GM21423 (cell line): Measurements from ENCODE around the gene ZNF660.
"Not testable (repeated sequence)": the region's sequence is repeated elsewhere in the genome, so short reads cannot be mapped to it uniquely, and the experiment has no call there.

Experiments
- ATAC-seq: cut with Tn5 transposase; IDR thresholded peaks from one replicate; pipeline ENCODE4 v1.9.1; 2021; ENCODE audit warnings: mild to moderate bottlenecking, moderate library complexity; ENCODE audit not compliant: unreplicated experiment

ZNF660 gene

GRCh38 chr3:44584646-44585501 is at the start of gene ZNF660:
ZNF660 (plus strand) TSS chr3:44584964; CDS start chr3:44594194, 9,230 bp downstream.
- ATAC-seq = peak; percentile 91

- ATAC-seq = no peak
These were observed 49.4 kb upstream of the ZNF660 start for GRCh38 chr3:44535364-44535763.

- not testable (repeated sequence) for ATAC-seq
These were observed 40.0 kb upstream of the ZNF660 start for GRCh38 chr3:44544811-44545210.

GRCh38 chr3:44554626-44555592 is 29.9 kb upstream of the ZNF660 start, which contains the start of gene ZKSCAN7:
ZKSCAN7 (plus strand) TSS chr3:44555193; CDS start chr3:44557048, 1,855 bp downstream.
- ATAC-seq = peak; percentile 75

GRCh38 chr3:44555723-44556122 is 29.0 kb upstream of the ZNF660 start:
- ATAC-seq = no peak

- ATAC-seq = no peak
These were observed 27.7 kb upstream of the ZNF660 start for GRCh38 chr3:44557074-44557473.

- ATAC-seq = no peak
These were observed 23.7 kb upstream of the ZNF660 start for GRCh38 chr3:44561076-44561475.

- no peak for ATAC-seq
These were observed 22.6 kb upstream of the ZNF660 start for GRCh38 chr3:44562147-44562546.

GRCh38 chr3:44568561-44568960 is 16.2 kb upstream of the ZNF660 start:
- no peak for ATAC-seq

GRCh38 chr3:44571024-44571423 is 13.7 kb upstream of the ZNF660 start:
- ATAC-seq = no peak

- no peak for ATAC-seq
These were observed 8.2 kb upstream of the ZNF660 start for GRCh38 chr3:44576613-44577012.

- not testable (repeated sequence) for ATAC-seq
These were observed 7.3 kb upstream of the ZNF660 start for GRCh38 chr3:44577354-44577952.

- ATAC-seq = not testable (repeated sequence)
These were observed 6.4 kb upstream of the ZNF660 start for GRCh38 chr3:44578316-44578715.

- ATAC-seq = not testable (repeated sequence)
These were observed 5.7 kb upstream of the ZNF660 start for GRCh38 chr3:44578924-44579515.

GRCh38 chr3:44579749-44580148 is 5.0 kb upstream of the ZNF660 start:
- not testable (repeated sequence) for ATAC-seq

GRCh38 chr3:44580971-44581370 is 3.8 kb upstream of the ZNF660 start:
- ATAC-seq = not testable (repeated sequence)

GRCh38 chr3:44596621-44597020 is 11.9 kb downstream of the ZNF660 start:
- no peak for ATAC-seq

- ATAC-seq = no peak
These were observed 17.0 kb downstream of the ZNF660 start for GRCh38 chr3:44601749-44602148.

GRCh38 chr3:44612678-44613077 is 27.9 kb downstream of the ZNF660 start:
- no peak for ATAC-seq

GRCh38 chr3:44624749-44625480 is 40.2 kb downstream of the ZNF660 start, which contains the start of gene ZNF197:
ZNF197 (plus strand) TSS chr3:44625036; CDS start chr3:44629155, 4,119 bp downstream.
- peak; percentile 94 for ATAC-seq
